Measurements from ENCODE around the gene SLC38A3. TPM values are rescaled to one million over a fixed set of nuclear protein-coding genes. Genes with fewer than 3 reads are reported as not detected.

SLC38A3 gene
- total RNA-seq, 4 donors from 2014 or later = 0.69 to 4.1 TPM; not detected in 2

DNA sequence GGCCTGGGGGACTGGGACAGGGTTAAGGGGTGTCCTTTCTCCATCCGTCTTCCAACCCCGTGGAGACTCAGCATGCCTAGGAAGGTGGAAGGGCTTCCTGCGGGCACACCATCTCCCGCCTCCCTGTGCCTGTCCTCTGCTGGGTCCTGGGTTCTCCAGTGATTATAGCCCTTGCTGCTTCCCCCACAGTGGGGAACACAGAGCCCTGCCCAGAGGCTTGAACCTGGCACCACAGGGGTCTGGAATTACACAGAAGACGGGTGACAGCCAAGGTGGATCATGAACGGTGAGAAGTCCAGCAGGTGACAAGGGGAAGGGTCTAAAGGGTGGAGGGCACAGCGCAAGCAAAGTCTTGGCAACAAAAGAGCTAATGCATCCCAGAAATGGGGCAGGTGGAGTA is 57.7 kb downstream of the SLC38A3 start:
- Histone ChIP-seq H3K36me3 (no peaks in the 10 kb centered on the region), H3K9me3 (no peaks in the 10 kb centered on the region), H3K27me3 (no peaks in the 10 kb centered on the region), H3K4me1 (peaks cover 9 to 34% of the 10 kb centered on the region in 2 donors), H3K4me3 (no peak overlapping the region), H3K27ac (peak overlapping the region; percentile 97 to 99)
- DNase-seq = no peak
- no peak for TF ChIP-seq POLR2A (IDR thresholded peaks at IDR 0.05)
- TF ChIP-seq, protein P1, sequence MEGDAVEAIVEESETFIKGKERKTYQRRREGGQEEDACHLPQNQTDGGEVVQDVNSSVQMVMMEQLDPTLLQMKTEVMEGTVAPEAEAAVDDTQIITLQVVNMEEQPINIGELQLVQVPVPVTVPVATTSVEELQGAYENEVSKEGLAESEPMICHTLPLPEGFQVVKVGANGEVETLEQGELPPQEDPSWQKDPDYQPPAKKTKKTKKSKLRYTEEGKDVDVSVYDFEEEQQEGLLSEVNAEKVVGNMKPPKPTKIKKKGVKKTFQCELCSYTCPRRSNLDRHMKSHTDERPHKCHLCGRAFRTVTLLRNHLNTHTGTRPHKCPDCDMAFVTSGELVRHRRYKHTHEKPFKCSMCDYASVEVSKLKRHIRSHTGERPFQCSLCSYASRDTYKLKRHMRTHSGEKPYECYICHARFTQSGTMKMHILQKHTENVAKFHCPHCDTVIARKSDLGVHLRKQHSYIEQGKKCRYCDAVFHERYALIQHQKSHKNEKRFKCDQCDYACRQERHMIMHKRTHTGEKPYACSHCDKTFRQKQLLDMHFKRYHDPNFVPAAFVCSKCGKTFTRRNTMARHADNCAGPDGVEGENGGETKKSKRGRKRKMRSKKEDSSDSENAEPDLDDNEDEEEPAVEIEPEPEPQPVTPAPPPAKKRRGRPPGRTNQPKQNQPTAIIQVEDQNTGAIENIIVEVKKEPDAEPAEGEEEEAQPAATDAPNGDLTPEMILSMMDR (IDR thresholded peaks at IDR 0.05) = no peak
- intact Hi-C loops (cut with DNase I; ENCODE audit: low total_unique reads) = no loop called here

DNA sequence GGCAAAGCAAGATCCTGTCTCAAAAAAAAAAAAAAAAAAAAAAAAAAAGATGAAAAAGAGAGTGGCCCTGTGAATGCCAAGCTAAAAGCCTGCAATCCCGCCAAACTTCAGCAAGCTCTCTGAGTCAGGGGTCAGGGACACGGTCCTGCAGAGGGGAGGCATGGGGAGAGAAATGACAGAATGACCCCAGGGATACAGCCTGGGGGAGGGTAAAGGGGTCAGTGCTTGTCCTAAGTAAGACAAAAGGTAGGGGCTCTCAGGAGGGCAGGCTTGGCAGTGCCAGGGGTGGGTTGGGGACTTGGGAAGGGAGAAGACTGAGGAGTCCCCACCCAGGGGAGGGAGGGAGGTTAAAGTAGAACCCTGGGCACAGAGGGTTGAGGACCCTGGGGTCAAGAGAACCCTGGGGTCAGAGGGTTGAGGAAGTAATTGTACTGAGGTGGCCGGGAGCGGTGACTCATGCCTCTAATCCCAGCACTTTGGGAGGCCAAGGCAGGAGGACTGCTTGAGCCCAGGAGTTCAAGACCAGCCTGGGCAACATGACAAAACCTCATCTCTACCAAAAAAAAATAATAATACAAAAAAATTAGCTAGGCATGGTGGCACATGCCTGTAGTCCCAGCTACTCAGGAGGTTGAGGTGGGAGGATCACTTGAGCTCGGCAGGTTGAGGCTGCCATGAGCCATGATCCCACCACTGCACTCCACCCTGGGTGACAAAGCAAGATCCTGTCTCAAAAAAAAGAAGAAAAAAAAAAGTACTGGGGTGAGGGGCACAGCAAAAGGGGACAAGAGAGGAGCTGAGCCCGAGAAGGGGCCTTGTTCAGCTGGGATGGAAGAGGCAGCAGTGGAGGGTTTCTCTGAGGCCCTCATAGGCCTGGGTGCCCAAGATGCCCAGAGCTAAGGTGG is 58.7 kb downstream of the SLC38A3 start:
- Histone ChIP-seq H3K27ac (peak overlapping the region; percentile 97 to 99), H3K4me3 (no peak overlapping the region), H3K4me1 (peaks cover 9 to 40% of the 10 kb centered on the region in 2 donors), H3K27me3 (no peaks in the 10 kb centered on the region), H3K9me3 (no peaks in the 10 kb centered on the region), H3K36me3 (no peaks in the 10 kb centered on the region)
- intact Hi-C loops (cut with DNase I; ENCODE audit: low total_unique reads) = no loop called here
- DNase-seq = no peak
- TF ChIP-seq, protein P1 (IDR thresholded peaks at IDR 0.05) = no peak
- no peak for TF ChIP-seq POLR2A (IDR thresholded peaks at IDR 0.05)

DNA sequence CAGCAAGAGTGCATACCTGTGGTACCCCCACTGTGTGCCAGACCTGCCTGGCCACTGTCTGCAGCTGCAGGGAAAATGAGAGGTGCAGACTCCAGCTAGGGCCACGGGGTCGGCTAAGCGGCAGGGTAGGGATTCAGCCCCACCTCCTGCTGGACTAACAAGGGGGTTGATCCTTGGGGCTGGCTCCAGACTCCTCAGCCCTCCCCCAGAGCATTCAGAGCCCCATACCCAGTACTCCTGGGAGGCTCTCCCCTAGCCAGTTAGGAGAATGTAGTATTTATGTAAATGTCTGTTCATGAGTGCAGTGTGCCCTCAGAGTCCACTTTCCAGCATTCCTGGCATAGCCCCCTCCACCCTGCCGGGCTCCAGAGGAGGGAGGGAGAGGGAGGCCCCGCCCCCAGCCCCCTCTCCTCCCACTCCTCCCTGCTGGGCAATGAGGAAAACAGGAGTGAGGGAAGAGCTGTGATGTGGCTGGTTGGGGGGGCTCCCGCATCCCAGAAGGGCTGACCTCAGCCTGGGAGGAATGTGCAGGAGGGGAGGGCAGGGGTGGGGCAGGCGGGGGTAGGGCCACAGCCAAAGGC is 59.4 kb downstream of the SLC38A3 start:
- intact Hi-C loops (cut with DNase I; ENCODE audit: low total_unique reads) = no loop called here
- H3K27me3 ChIP-seq = no peaks in the 10 kb centered on the region
- no peak overlapping the region for H3K4me3 ChIP-seq
- H3K27ac ChIP-seq = peak overlapping the region; percentile 97 to 99
- TF ChIP-seq, protein P1 (IDR thresholded peaks at IDR 0.05) = peak in 1 of 4 experiments; percentile 22
- peak in 1 of 2 donors; percentile 26 for TF ChIP-seq POLR2A (IDR thresholded peaks at IDR 0.05)
- peaks cover 9 to 41% of the 10 kb centered on the region in 2 donors for H3K4me1 ChIP-seq
- no peaks in the 10 kb centered on the region for H3K36me3 ChIP-seq
- peak; percentile 92 to 95 for DNase-seq
- H3K9me3 ChIP-seq = no peaks in the 10 kb centered on the region

DNA sequence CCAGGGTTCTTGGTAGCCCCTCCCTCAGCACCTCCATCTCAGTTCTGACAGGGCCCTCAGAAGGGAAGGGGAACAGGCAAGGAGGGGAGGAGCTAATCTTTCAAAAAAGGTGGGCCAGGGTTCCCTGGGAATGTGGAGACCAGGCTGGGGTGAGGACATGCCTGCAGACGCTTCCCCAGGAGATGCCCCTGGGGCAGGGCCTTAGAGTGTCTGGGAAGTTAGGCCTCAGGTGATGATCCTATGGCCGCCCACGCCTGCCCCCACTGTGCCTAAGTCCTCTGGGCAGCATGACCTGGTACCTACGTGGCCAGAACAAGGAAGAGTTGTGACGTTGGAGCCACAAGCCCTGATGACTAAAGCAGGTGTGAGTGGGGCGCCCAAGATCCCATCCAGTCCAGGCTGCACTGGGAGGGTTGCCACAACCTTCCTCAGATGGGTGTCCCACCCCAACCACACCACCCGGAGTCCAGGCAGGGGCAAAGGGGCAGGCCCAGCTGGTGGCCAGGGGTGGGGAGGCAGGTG is 60.0 kb downstream of the SLC38A3 start:
- peaks cover 9 to 42% of the 10 kb centered on the region in 2 donors for H3K4me1 ChIP-seq
- intact Hi-C loops (cut with DNase I; ENCODE audit: low total_unique reads) = no loop called here
- DNase-seq = peak in 1 of 2 donors; percentile 61

More for the DNA sequence above, 60.0 kb downstream of the SLC38A3 start:
- H3K36me3 ChIP-seq = no peaks in the 10 kb centered on the region
- H3K4me3 ChIP-seq = no peak overlapping the region
- peak overlapping the region; percentile 97 to 99 for H3K27ac ChIP-seq
- no peaks in the 10 kb centered on the region for H3K9me3 ChIP-seq
- TF ChIP-seq, protein P1 (IDR thresholded peaks at IDR 0.05) = no peak
- TF ChIP-seq POLR2A (IDR thresholded peaks at IDR 0.05) = peak; percentile 34 to 43
- H3K27me3 ChIP-seq = no peaks in the 10 kb centered on the region

All from uterus (tissue), 4 donors.